Measurements from ENCODE around the gene DISC1. TPM values are rescaled to one million over a fixed set of nuclear protein-coding genes. Genes with fewer than 3 reads are reported as not detected.
"Not testable (repeated sequence)": the region's sequence is repeated elsewhere in the genome, so short reads cannot be mapped to it uniquely, and the experiment has no call there.

Gene DISC1
- total RNA-seq, 2 experiments from 2014 or later, result 2.8 to 3.9 TPM

DNA sequence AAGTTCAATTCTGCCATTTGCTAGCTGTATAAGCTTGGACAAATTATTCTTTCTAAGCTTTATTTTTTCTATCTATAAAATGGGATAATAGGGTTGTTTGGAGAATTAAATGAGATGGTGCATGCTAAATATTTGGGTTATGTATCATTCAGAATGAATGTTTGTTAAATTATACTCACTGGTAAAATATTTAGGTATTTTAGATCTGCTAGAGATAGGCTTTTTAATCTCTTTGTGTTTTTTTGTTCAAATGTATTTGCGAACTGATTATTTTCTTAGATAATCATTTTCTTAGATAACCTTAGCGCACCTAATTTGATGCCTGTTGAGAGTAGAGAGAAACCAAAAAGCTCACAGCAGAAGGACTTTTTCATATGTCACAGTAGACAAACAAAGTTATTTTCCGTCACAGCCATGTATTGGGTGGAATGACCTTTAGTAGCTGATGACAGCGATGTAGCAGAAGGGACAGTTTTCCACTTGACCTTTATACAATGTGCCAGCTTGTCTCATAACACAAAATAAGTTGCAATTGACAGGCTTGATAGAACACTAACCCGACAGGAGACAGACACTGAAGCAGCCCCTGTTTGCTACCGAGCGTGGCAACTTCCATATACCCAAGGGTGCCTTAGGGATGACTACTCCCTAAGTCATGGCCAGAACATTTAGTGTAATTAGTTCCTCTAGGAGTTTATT lies 93.0 kb downstream of the DISC1 start:
- POLR2A ChIA-PET, result no interaction called here
- DNase-seq, result no peak
- intact Hi-C loops (cut with micrococcal nuclease), result no loop called here
- H3K27me3 Mint-ChIP-seq, result no peaks in the 10 kb centered on the region
- no peak overlapping the region for H3K27ac Mint-ChIP-seq
- no peaks in the 10 kb centered on the region for H3K4me1 Mint-ChIP-seq (ENCODE audit: low read depth)
- H3K4me3 Mint-ChIP-seq, result no peak overlapping the region
- no peaks in the 10 kb centered on the region for H3K9me3 Mint-ChIP-seq
- CTCF ChIA-PET, result interaction anchor here (1.7 kb wide), 1 partner anchor 38 kb away, joined by 6 read pairs; no protein-coding TSS in a partner anchor
- H3K36me3 Mint-ChIP-seq, result peaks cover 14% of the 10 kb centered on the region

DNA sequence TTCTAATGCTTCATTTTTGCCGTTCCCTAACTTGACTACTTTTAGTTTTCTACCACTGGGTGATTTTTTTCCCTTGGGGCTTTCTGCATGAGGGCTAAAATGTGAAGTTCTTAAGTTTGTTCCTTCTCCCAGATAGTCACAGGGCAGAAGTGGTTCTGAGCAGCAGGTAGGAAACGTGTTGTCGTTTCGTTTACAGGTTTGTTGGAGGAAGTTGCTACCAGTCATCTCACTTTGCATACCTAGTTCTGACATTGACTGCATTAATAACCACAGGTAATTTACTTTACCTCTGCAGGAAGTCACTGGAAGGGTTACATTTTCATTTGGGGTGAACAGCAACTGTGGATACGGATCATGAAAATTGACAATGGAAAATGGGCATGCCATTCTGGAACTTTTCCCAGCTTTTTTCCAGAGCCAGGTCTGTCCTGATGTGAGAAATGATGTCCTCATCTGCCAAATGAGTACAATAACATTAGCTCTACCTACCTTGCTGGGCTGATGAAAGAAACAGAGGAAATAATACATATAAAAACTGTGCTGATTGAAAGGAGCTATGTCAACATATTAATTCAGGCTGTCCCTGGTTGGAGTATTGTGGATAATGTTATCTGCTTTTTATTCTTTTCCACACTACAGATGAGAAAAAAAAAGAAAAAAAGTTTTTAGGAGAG lies 94.2 kb downstream of the DISC1 start:
- H3K27ac Mint-ChIP-seq, result no peak overlapping the region
- H3K27me3 Mint-ChIP-seq, result no peaks in the 10 kb centered on the region
- no peaks in the 10 kb centered on the region for H3K9me3 Mint-ChIP-seq
- DNase-seq, result no peak
- no peak overlapping the region for H3K4me3 Mint-ChIP-seq
- peaks cover 10% of the 10 kb centered on the region for H3K36me3 Mint-ChIP-seq
- ChIA-PET CTCF (interaction anchor here (1.7 kb wide), 1 partner anchor 37 kb away, joined by 6 read pairs; no protein-coding TSS in a partner anchor), POLR2A (no interaction called here)
- no peaks in the 10 kb centered on the region for H3K4me1 Mint-ChIP-seq (ENCODE audit: low read depth)
- intact Hi-C loops (cut with micrococcal nuclease), result no loop called here

DNA sequence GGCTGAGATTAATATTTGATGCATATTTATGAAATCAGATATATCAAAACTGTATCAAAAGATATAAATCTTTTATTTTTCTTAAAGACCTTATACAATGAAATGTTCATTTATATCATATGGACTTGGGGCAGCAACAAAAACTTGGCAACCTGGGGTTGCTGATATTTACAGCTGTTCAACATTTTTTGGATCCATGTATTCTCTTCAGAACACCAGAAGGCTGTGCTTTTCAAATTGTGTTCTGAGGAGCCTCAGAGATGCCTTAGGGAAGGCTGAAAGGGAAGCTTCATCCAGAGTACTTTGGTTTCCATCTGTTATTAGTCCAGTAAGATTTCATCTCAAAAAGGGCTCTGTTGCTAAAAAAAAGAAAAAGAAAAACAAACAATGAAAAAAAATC lies 94.8 kb downstream of the DISC1 start:
- H3K4me1 Mint-ChIP-seq (ENCODE audit: low read depth), result no peaks in the 10 kb centered on the region
- ChIA-PET CTCF (no interaction called here), POLR2A (no interaction called here)
- no peak overlapping the region for H3K4me3 Mint-ChIP-seq
- intact Hi-C loops (cut with micrococcal nuclease), result no loop called here
- peaks cover 8% of the 10 kb centered on the region for H3K36me3 Mint-ChIP-seq
- no peak for DNase-seq
- no peaks in the 10 kb centered on the region for H3K9me3 Mint-ChIP-seq
- no peak overlapping the region for H3K27ac Mint-ChIP-seq
- no peaks in the 10 kb centered on the region for H3K27me3 Mint-ChIP-seq

DNA sequence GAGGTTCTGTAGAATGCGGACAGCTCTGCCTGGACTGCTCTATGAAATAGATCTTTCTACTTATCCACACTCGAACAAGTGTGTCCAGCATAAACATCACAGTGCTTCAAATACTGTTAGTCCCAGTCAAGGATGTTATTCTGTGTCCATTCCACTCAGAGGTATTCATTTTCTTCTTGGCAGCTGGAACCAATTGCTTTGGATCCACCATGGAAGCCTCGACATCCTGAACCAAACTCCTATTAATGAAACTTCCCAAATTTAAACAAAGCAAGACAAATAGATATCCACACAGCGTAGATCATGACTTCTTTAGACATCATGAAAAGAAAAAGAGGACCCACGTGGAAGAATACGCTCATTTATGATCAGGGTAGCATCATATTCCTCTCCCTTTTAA lies 95.8 kb downstream of the DISC1 start:
- CTCF ChIA-PET, result no interaction called here
- POLR2A ChIA-PET, result no interaction called here
- Mint-ChIP-seq H3K9me3 (no peaks in the 10 kb centered on the region), H3K27ac (no peak overlapping the region), H3K36me3 (peaks cover 8% of the 10 kb centered on the region), H3K27me3 (no peaks in the 10 kb centered on the region), H3K4me3 (no peak overlapping the region), H3K4me1 (ENCODE audit: low read depth) (no peaks in the 10 kb centered on the region)
- intact Hi-C loops (cut with micrococcal nuclease), result no loop called here
- no peak for DNase-seq

DNA sequence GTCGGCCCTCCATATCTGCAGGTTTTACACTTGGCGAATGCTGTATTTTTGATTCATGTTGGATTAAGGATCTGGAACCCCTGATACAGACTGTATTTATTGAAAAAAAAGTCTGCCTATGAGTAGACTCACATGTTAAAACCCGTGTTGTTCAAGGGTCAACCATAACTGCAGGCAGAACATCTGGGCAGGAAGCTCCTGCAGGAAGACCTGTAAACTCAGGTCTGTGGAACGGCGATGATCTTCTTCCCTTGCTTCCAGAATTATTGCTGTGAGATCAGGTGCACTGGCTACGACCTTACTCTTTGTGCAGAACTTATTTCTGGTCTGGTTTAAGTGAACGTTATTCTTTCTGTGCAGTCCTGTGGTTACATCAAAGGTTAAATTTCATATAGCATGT lies 96.6 kb downstream of the DISC1 start:
- Mint-ChIP-seq H3K36me3 (peaks cover 8% of the 10 kb centered on the region), H3K27ac (no peak overlapping the region), H3K4me1 (ENCODE audit: low read depth) (no peaks in the 10 kb centered on the region), H3K4me3 (no peak overlapping the region), H3K27me3 (no peaks in the 10 kb centered on the region), H3K9me3 (no peaks in the 10 kb centered on the region)
- CTCF ChIA-PET, result no interaction called here
- DNase-seq, result no peak
- POLR2A ChIA-PET, result no interaction called here
- intact Hi-C loops (cut with micrococcal nuclease), result no loop called here

DNA sequence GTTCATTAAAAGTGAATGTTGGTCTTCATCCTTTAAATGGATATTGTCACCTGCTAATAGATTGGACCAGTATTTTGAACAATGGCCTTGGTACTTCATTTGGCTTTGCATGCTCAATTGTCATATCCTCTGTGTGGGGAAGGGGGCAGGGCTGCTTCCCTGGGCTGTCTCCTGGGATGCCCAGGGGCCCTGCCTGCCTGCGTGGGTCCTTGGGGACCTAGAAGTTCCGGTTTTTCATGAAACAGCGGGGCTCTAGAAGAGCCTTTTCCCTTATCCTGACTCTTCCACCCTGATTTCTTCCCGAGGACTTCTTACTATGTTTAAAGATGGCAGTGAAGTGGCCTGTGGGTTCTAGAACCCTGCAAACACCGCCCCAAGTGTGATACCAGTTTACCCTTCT lies 97.5 kb downstream of the DISC1 start:
- Mint-ChIP-seq H3K4me3 (no peak overlapping the region), H3K9me3 (no peaks in the 10 kb centered on the region), H3K4me1 (ENCODE audit: low read depth) (no peaks in the 10 kb centered on the region), H3K27ac (no peak overlapping the region), H3K27me3 (no peaks in the 10 kb centered on the region), H3K36me3 (peaks cover 8% of the 10 kb centered on the region)
- CTCF ChIA-PET, result no interaction called here
- POLR2A ChIA-PET, result no interaction called here
- no peak for DNase-seq
- intact Hi-C loops (cut with micrococcal nuclease), result no loop called here

DNA sequence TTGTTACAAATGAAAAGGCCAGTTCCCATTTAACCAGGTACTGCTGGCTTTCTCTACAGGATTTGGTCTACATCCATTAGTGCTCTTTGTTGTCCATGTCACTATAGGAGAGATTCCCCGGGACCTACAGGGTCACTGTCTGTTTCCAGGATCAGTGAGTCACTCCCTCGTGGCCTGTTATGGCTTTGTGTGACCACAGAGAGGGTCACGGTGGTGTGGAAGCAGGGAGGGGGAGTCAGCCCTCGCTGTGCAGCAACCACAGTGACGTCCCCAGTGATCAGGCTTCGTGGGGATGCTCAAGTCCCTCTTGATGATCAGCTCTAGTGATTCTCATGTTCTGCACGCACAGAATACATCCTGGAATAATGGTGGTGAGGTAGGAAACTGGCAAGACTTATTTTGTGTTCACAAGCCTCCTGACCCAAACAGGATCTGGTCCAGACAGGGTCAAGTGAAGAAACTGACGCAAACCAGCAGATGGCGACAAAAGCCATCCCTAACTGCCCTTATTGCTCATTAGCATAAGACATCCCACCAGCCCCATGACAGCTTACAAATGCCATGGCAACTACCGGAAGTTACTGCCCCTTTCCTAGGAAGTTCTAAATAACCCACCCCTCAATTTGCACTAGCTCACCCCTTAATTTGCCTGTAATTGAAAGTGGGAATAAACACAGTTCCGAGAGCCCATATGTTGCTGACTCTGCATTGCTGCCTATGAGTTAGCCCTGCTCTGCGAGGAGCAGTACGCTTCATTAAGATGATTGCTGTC lies 98.5 kb downstream of the DISC1 start:
- CTCF ChIA-PET, result interaction anchor here (1.5 kb wide), 1 partner anchor 32 kb away, joined by 6 read pairs; no protein-coding TSS in a partner anchor

DNA sequence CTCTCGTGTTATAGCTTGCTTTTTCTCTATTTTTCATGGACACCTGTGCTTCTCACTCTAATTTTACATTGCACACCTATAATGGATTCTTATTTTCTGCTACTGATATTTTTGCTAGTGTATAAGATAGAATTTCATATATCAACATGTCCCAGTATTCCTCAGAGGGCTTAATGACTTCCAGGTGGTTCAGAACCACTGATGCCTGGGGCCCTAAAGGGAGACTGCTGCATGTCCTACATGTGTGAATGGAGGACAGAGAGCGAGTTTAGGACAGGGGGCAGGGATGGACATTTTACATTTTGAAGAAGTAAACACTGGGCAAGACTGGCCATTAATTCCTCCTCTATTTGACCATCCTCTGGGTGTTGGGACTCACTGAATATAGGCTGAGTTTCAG lies 100.6 kb downstream of the DISC1 start:
- no peaks in the 10 kb centered on the region for H3K27me3 Mint-ChIP-seq
- CTCF ChIA-PET, result no interaction called here
- intact Hi-C loops (cut with micrococcal nuclease), result no loop called here

More for the DNA sequence above, 98.5 kb downstream of the DISC1 start:
- Mint-ChIP-seq H3K4me3 (no peak overlapping the region), H3K27ac (no peak overlapping the region), H3K36me3 (peaks cover 8% of the 10 kb centered on the region), H3K27me3 (no peaks in the 10 kb centered on the region), H3K9me3 (no peaks in the 10 kb centered on the region), H3K4me1 (ENCODE audit: low read depth) (no peaks in the 10 kb centered on the region)
- POLR2A ChIA-PET, result no interaction called here
- intact Hi-C loops (cut with micrococcal nuclease), result no loop called here
- peak; percentile 41 for DNase-seq

DNA sequence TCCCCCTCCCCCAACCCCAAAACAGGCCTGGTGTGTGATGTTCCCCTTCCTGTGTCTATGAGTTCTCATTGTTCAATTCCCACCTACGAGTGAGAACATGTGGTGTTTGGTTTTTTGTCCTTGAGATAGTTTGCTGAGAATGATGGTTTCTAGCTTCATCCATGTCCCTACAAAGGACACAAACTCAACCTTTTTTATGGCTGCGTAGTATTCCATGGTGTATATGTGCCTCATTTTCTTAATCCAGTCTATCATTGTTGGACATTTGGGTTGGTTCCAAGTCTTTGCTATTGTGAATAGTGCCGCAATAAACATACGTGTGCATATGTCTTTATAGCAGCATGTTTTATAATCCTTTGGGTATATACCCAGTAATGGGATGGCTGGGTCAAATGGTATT lies 102.4 kb downstream of the DISC1 start:
- CTCF ChIA-PET, result interaction anchor here (2.4 kb wide), 1 partner anchor 28 kb away, joined by 6 read pairs; no protein-coding TSS in a partner anchor
- H3K4me3 Mint-ChIP-seq; POLR2A ChIA-PET; H3K9me3 Mint-ChIP-seq; H3K27me3 Mint-ChIP-seq; DNase-seq; H3K36me3 Mint-ChIP-seq; intact Hi-C loops (cut with micrococcal nuclease); H3K4me1 Mint-ChIP-seq (ENCODE audit: low read depth); H3K27ac Mint-ChIP-seq: not testable (repeated sequence)

More for the DNA sequence above, 100.6 kb downstream of the DISC1 start:
- Mint-ChIP-seq H3K9me3 (no peaks in the 10 kb centered on the region), H3K4me3 (no peak overlapping the region), H3K36me3 (peaks cover 4% of the 10 kb centered on the region), H3K4me1 (ENCODE audit: low read depth) (no peaks in the 10 kb centered on the region), H3K27ac (no peak overlapping the region)
- POLR2A ChIA-PET, result no interaction called here
- DNase-seq, result no peak

DNA sequence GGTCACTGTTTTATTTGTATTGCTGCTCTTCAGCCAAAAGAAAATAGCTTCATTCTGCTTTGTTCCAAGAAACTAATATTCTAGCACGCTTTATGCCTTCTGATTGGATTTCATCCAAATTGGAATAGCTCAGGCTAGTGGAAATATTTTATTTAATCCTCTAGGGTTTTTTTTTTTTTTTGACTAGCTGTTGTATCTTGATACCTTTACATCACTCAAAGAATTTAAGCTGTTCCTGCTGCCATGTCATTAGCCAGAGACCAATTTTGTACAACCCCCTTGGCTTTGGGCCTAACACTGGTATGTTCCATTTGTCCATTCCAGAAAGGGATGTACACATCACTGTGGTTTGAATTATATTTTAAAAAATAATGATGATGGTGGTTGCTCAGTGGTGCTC lies 103.0 kb downstream of the DISC1 start:
- no peak overlapping the region for H3K27ac Mint-ChIP-seq
- no peaks in the 10 kb centered on the region for H3K27me3 Mint-ChIP-seq
- ChIA-PET POLR2A (no interaction called here), CTCF (interaction anchor here (2.4 kb wide), 1 partner anchor 27 kb away, joined by 6 read pairs; no protein-coding TSS in a partner anchor)
- no peaks in the 10 kb centered on the region for H3K9me3 Mint-ChIP-seq
- H3K4me3 Mint-ChIP-seq, result no peak overlapping the region
- no peaks in the 10 kb centered on the region for H3K4me1 Mint-ChIP-seq (ENCODE audit: low read depth)
- intact Hi-C loops (cut with micrococcal nuclease), result no loop called here
- DNase-seq, result no peak
- H3K36me3 Mint-ChIP-seq, result no peaks in the 10 kb centered on the region

DNA sequence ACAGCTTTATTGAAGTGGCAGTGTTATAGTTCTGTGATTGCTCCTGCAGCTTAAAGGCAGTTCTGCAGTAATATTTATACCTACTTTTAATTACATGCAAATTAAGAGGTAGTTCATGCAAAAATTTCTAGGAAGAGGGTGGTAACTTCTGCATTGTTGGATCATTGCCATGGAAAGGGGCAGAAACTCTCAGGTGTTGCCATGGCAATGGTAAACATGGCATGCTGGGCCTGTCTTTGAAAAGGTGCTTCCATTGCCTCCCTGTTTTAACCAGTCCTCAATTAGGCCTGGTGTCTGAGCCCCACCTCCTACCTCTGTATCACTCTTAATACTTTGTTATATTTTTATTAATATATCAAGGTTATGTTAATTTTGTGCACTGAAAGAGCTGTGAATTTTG lies 104.7 kb downstream of the DISC1 start:
- ChIA-PET POLR2A (no interaction called here), CTCF (interaction anchor here (1.4 kb wide), 1 partner anchor 26 kb away, joined by 3 read pairs; no protein-coding TSS in a partner anchor)
- Mint-ChIP-seq H3K27ac (no peak overlapping the region), H3K9me3 (no peaks in the 10 kb centered on the region), H3K36me3 (no peaks in the 10 kb centered on the region), H3K27me3 (no peaks in the 10 kb centered on the region), H3K4me3 (no peak overlapping the region), H3K4me1 (ENCODE audit: low read depth) (no peaks in the 10 kb centered on the region)
- intact Hi-C loops (cut with micrococcal nuclease), result no loop called here
- no peak for DNase-seq

DNA sequence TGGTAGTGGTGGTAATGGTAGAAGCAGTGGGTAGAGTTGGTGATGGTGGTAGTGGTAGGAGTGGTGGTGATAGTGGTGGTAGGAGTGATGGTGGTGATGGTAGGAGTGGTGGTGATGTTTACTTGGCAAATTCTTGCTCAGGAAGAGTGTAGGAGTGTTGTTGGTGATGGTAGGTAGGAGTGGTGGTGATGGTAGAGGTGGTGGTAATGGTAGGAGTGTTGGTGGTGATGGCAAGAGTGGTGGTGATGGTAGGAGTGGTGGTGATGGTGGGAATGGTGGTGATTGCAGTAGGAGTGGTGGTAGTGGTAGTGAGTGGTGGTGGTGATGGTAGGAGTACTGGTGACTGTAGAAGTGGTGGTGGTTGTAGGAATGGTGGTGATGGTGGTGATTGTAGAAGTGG lies 106.5 kb downstream of the DISC1 start:
- Mint-ChIP-seq H3K4me1 (ENCODE audit: low read depth) (no peaks in the 10 kb centered on the region), H3K4me3 (no peak overlapping the region), H3K9me3 (no peaks in the 10 kb centered on the region), H3K36me3 (no peaks in the 10 kb centered on the region), H3K27ac (no peak overlapping the region), H3K27me3 (no peaks in the 10 kb centered on the region)
- POLR2A ChIA-PET, result no interaction called here
- no peak for DNase-seq
- CTCF ChIA-PET, result no interaction called here
- intact Hi-C loops (cut with micrococcal nuclease), result no loop called here

Data from activated CD4-positive, alpha-beta memory T cell treated with anti-CD3 and anti-CD28 coated beads for 36 hours (primary cell).